HEK293 (cell line): ENCODE measurements around the gene GMPPB.

ENCODE experiments used
- CTCF ChIA-PET: fragments of 350-600 bp; formaldehyde crosslinking; extraction: SDS; loops from one replicate; lab custom pipeline; 2021; ENCODE audit warnings: antibody characterized with exemption; lab: Yijun Ruan, JAX
- POLR2A ChIA-PET: fragments of 300-600 bp; formaldehyde crosslinking; extraction: SDS; loops from one replicate; lab custom pipeline; 2020; ENCODE audit warnings: antibody characterized with exemption, inconsistent platforms; lab: Yijun Ruan, JAX
- H3K27ac ChIP-seq: fragments of 200-500 bp; sonication (Bioruptor generic); 2 replicates; pipeline ENCODE4 v1.5.1; 2014; ENCODE audit warnings: low read depth, low read length, control low read depth, inconsistent platforms; ENCODE audit errors: extremely low read depth
- H3K36me3 ChIP-seq, 2 experiments: fragments of 200-500 bp in 1 of 2; sonication (Bioruptor generic) in 1 of 2; 1 replicate in 1 of 2; 2 replicates in 1 of 2; pipeline ENCODE4 v1.5.1; 2014 to 2017; ENCODE audit warnings: inconsistent platforms in 2 of 2, low read length in 2 of 2; ENCODE audit not compliant: control insufficient read depth in 2 of 2, insufficient read depth in 1 of 2
- H3K4me1 ChIP-seq: fragments of 200-500 bp; sonication (Bioruptor generic); 2 replicates; pipeline ENCODE4 v1.5.1; 2014; ENCODE audit warnings: mild to moderate bottlenecking, low read length, inconsistent platforms; ENCODE audit not compliant: control insufficient read depth, insufficient read depth
- H3K4me3 ChIP-seq: 2 replicates; pipeline ENCODE4 v1.5.1; 2011; ENCODE audit warnings: low read depth, mild to moderate bottlenecking, control low read depth, low read length, moderate library complexity
- H3K9me3 ChIP-seq: fragments of 200-500 bp; sonication (Bioruptor generic); 2 replicates; pipeline ENCODE4 v1.5.1; 2014; ENCODE audit warnings: low read depth, low read length, inconsistent platforms; ENCODE audit not compliant: control insufficient read depth, insufficient read depth
- GLI2 ChIP-seq: fragments of 450-650 bp; formaldehyde crosslinking; IDR thresholded peaks from 2 replicates; pipeline ENCODE4; 2017; ENCODE audit warnings: missing biosample characterization, missing genetic modification characterization, low read depth, borderline replicate concordance
- GLI4 ChIP-seq: fragments of 450-650 bp; formaldehyde crosslinking; IDR thresholded peaks from 2 replicates; pipeline ENCODE4 v1.5.1; 2016; ENCODE audit warnings: missing biosample characterization, missing genetic modification characterization
- IKZF3 ChIP-seq: fragments of 450-650 bp; IDR thresholded peaks from 2 replicates; pipeline ENCODE4 v1.5.0; 2018; ENCODE audit warnings: missing biosample characterization, mild to moderate bottlenecking, missing genetic modification characterization, moderate library complexity
- PRDM2 ChIP-seq: fragments of 450-650 bp; formaldehyde crosslinking; IDR thresholded peaks from 2 replicates; pipeline ENCODE4 v1.5.1; 2016; ENCODE audit warnings: missing biosample characterization, missing genetic modification characterization, borderline replicate concordance
- REST ChIP-seq: fragments of 450-650 bp; formaldehyde crosslinking; IDR thresholded peaks from 2 replicates; pipeline ENCODE4 v1.5.1; 2016; ENCODE audit warnings: missing biosample characterization, missing genetic modification characterization
- YY1 ChIP-seq: fragments of 450-650 bp; formaldehyde crosslinking; IDR thresholded peaks from 2 replicates; pipeline ENCODE4 v1.5.1; 2018; ENCODE audit warnings: missing biosample characterization, missing genetic modification characterization
- ZBTB7A ChIP-seq: fragments of 450-650 bp; formaldehyde crosslinking; IDR thresholded peaks from 2 replicates; pipeline ENCODE4 v1.5.1; 2016; ENCODE audit warnings: low read depth, missing biosample characterization, missing genetic modification characterization
- ZFP69B ChIP-seq: fragments of 450-650 bp; formaldehyde crosslinking; IDR thresholded peaks from 2 replicates; pipeline ENCODE4 v1.5.1; 2016; ENCODE audit warnings: missing biosample characterization, missing genetic modification characterization
- ZNF121 ChIP-seq: fragments of 450-650 bp; formaldehyde crosslinking; IDR thresholded peaks from 2 replicates; pipeline ENCODE4 v1.5.1; 2016; ENCODE audit warnings: missing biosample characterization, missing genetic modification characterization
- ZNF148 ChIP-seq: fragments of 450-650 bp; formaldehyde crosslinking; IDR thresholded peaks from 2 replicates; pipeline ENCODE4 v1.5.0; 2017; ENCODE audit warnings: missing biosample characterization, missing genetic modification characterization, borderline replicate concordance
- ZNF169 ChIP-seq: fragments of 450-650 bp; formaldehyde crosslinking; IDR thresholded peaks from 2 replicates; pipeline ENCODE4 v1.5.1; 2016; ENCODE audit warnings: missing biosample characterization, missing genetic modification characterization
- ZNF211 ChIP-seq: fragments of 450-650 bp; formaldehyde crosslinking; IDR thresholded peaks from 2 replicates; pipeline ENCODE4 v1.5.1; 2016; ENCODE audit warnings: low read depth, missing biosample characterization, missing genetic modification characterization
- ZNF23 ChIP-seq: fragments of 450-650 bp; formaldehyde crosslinking; IDR thresholded peaks from 2 replicates; pipeline ENCODE4 v1.5.1; 2016; ENCODE audit warnings: missing biosample characterization, missing genetic modification characterization, borderline replicate concordance
- ZNF335 ChIP-seq: fragments of 450-650 bp; formaldehyde crosslinking; conservative IDR thresholded peaks from 2 replicates; pipeline ENCODE4 v1.5.1; 2016; ENCODE audit warnings: missing biosample characterization, missing genetic modification characterization
- ZNF426 ChIP-seq: fragments of 450-650 bp; formaldehyde crosslinking; IDR thresholded peaks from 2 replicates; pipeline ENCODE4 v1.5.1; 2017; ENCODE audit warnings: missing biosample characterization, missing genetic modification characterization, mild to moderate bottlenecking, inconsistent platforms, moderate library complexity
- ZNF548 ChIP-seq: fragments of 450-650 bp; formaldehyde crosslinking; IDR thresholded peaks from 2 replicates; pipeline ENCODE4 v1.5.1; 2016; ENCODE audit warnings: missing biosample characterization, missing genetic modification characterization
- ZNF558 ChIP-seq: fragments of 450-650 bp; formaldehyde crosslinking; IDR thresholded peaks from 2 replicates; pipeline ENCODE4 v1.5.1; 2016; ENCODE audit warnings: missing biosample characterization, missing genetic modification characterization
- ZNF610 ChIP-seq: fragments of 450-650 bp; formaldehyde crosslinking; IDR thresholded peaks from 2 replicates; pipeline ENCODE4 v1.5.1; 2016; ENCODE audit warnings: missing biosample characterization, missing genetic modification characterization, borderline replicate concordance
- ZNF629 ChIP-seq: fragments of 450-650 bp; formaldehyde crosslinking; IDR thresholded peaks from 2 replicates; pipeline ENCODE4 v1.5.1; 2017; ENCODE audit warnings: missing biosample characterization, missing genetic modification characterization
- ZNF677 ChIP-seq: fragments of 450-650 bp; IDR thresholded peaks from 2 replicates; pipeline ENCODE4 v1.5.0; 2018; ENCODE audit warnings: missing biosample characterization, mild to moderate bottlenecking, missing genetic modification characterization, moderate library complexity
- ZNF704 ChIP-seq: fragments of 450-650 bp; formaldehyde crosslinking; IDR thresholded peaks from 2 replicates; pipeline ENCODE4 v1.5.1; 2016; ENCODE audit warnings: missing biosample characterization, missing genetic modification characterization
- ZSCAN5A ChIP-seq: fragments of 450-650 bp; formaldehyde crosslinking; IDR thresholded peaks from 2 replicates; pipeline ENCODE4 v1.5.1; 2016; ENCODE audit warnings: missing biosample characterization, missing genetic modification characterization

Gene GMPPB

GRCh38 chr3:49756036-49756435, 32.3 kb upstream of the GMPPB start (continued):
- TF ChIP-seq REST (tag by site-specific recombination) (no peak), GLI2 (tag by site-specific recombination) (no peak), YY1 (tag by site-specific recombination) (no peak), ZNF629 (tag by site-specific recombination) (no peak)

GRCh38 chr3:49754536-49754935, 30.8 kb upstream of the GMPPB start:
- POLR2A ChIA-PET = no interaction called here
- CTCF ChIA-PET = no interaction called here
- TF ChIP-seq ZNF148 (no peak), ZFP69B (tag by site-specific recombination) (no peak), IKZF3 (tag by site-specific recombination) (no peak), GLI4 (no peak), ZNF23 (tag by site-specific recombination) (no peak), PRDM2 (tag by site-specific recombination) (no peak), ZBTB7A (no peak), ZNF121 (no peak), ZNF610 (no peak), ZNF169 (tag by site-specific recombination) (no peak), ZNF548 (tag by site-specific recombination) (no peak), ZNF211 (tag by site-specific recombination) (no peak), ZNF426 (no peak), ZNF704 (tag by site-specific recombination) (no peak), ZNF335 (tag by site-specific recombination) (no peak), ZNF558 (no peak), ZNF677 (tag by site-specific recombination) (no peak), ZSCAN5A (no peak)

More at GRCh38 chr3:49754536-49754935, 30.8 kb upstream of the GMPPB start:
- Histone ChIP-seq H3K4me1 (no peaks in the 10 kb centered on the region), H3K9me3 (no peaks in the 10 kb centered on the region), H3K36me3 (peaks cover 0 to 6% of the 10 kb centered on the region in 2 experiments; a peak in 2 of 3 replicates), H3K27ac (no peak overlapping the region), H3K4me3 (no peak overlapping the region)
